H1 (cell line): Measurements from ENCODE around the gene RNF26. TPM values are rescaled to one million over a fixed set of nuclear protein-coding genes. Genes with fewer than 3 reads are reported as not detected.

ENCODE experiments used
- RFX5 ChIP-seq: IDR thresholded peaks from 2 replicates; pipeline ENCODE4 v1.6.1; 2011; ENCODE audit warnings: low read depth, low read length, improper control_type of control experiment, borderline replicate concordance
- ZNF274 ChIP-seq: IDR thresholded peaks from 2 replicates; pipeline ENCODE4 v1.7.0; 2012; ENCODE audit warnings: low read length, borderline replicate concordance; ENCODE audit errors: extremely low read depth
- polyA plus RNA-seq, 7 experiments: library from polyadenylated mRNA; depleted of rRNA in 3 of 7; stranded (reverse) in 5 of 7; unstranded in 2 of 7; fragments of >200 nt in 5 of 7; fragments of 200-250 nt in 2 of 7; gene quantifications; 1 replicate in 5 of 7; 2 replicates in 1 of 7; 4 replicates in 1 of 7; pipeline versions ENCODE4 v1.2.1 to v1.2.3, GENCODE V29; 2011 to 2013; ENCODE audit warnings: missing spikeins in 2 of 7, mixed read lengths in 2 of 7
- total RNA-seq: library from RNA; stranded (reverse); fragmentation: NEBNext Ultra II Directional; extraction: Animal tissue kit (Norgen Biotek cat#: 25700); gene quantifications from 2 replicates; pipeline ENCODE4 v1.2.1, GENCODE V29; 2021
- TF ChIP-seq, protein P1 (sequence below): IDR thresholded peaks from 2 replicates; pipeline ENCODE4 v1.6.1; 2012; ENCODE audit warnings: low read length, inconsistent platforms

Gene RNF26
- total and polyA plus RNA-seq, 2 of the 8 experiments (the other 6 are each of a cell fraction or from before 2014, with no cell fraction given): 82.7 to 84.0 TPM

DNA sequence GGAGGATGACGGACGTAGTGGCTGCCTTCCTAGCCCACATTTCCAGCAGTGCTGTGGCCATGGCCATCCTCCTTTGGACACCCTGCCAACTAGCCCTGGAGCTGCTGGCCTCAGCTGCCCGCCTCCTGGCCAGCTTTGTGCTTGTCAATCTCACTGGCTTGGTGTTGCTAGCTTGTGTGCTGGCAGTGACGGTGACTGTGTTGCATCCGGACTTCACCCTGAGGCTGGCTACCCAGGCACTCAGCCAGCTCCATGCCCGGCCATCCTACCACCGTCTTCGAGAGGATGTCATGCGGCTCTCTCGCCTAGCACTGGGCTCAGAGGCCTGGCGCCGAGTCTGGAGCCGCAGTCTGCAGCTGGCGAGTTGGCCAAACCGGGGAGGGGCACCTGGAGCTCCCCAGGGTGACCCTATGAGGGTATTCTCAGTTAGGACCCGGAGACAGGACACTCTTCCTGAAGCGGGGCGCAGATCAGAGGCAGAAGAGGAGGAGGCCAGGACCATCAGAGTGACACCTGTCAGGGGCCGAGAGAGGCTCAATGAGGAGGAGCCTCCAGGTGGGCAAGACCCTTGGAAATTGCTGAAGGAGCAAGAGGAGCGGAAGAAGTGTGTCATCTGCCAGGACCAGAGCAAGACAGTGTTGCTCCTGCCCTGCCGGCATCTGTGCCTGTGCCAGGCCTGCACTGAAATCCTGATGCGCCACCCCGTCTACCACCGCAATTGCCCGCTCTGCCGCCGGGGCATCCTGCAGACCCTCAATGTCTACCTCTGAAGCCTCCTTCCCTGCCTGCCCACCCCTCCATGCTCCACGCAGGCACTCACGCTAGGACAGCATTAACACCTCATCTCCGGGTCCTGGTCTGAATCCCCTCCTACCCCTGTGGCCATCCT lies 1.6 kb downstream of the RNF26 start (continued):
- TF ChIP-seq, protein P1, sequence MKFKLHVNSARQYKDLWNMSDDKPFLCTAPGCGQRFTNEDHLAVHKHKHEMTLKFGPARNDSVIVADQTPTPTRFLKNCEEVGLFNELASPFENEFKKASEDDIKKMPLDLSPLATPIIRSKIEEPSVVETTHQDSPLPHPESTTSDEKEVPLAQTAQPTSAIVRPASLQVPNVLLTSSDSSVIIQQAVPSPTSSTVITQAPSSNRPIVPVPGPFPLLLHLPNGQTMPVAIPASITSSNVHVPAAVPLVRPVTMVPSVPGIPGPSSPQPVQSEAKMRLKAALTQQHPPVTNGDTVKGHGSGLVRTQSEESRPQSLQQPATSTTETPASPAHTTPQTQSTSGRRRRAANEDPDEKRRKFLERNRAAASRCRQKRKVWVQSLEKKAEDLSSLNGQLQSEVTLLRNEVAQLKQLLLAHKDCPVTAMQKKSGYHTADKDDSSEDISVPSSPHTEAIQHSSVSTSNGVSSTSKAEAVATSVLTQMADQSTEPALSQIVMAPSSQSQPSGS: no peak
- TF ChIP-seq RFX5: no peak
- TF ChIP-seq ZNF274: no peak
- TF ChIP-seq, all 59 proteins: peak for 0
